Bronchial epithelial cell (primary cell): ENCODE data around the gene SLC4A4. TPM values are rescaled to one million over a fixed set of nuclear protein-coding genes. Genes with fewer than 3 reads are reported as not detected.
A peak's percentile ranks its signal among the peaks of the same experiment; 100 is the strongest.

Experiments
- DNase-seq: peaks from one replicate; pipeline ENCODE4 v3.0.0-alpha.2; 2010; ENCODE audit warnings: low read depth
- FAIRE-seq: peaks from 2 replicates; lab custom pipeline; 2011; peaks lifted over from hg19 to GRCh38; lab: Jason Lieb, UNC
- H3K27me3 ChIP-seq: 2 replicates; pipeline ENCODE4 v1.5.1; 2011; ENCODE audit warnings: low read length; ENCODE audit not compliant: control insufficient read depth, insufficient read depth
- H3K36me3 ChIP-seq: 2 replicates; pipeline ENCODE4 v1.5.1; 2011; ENCODE audit warnings: low read length; ENCODE audit not compliant: control insufficient read depth, insufficient read depth
- H3K4me3 ChIP-seq: 2 replicates; pipeline ENCODE4 v1.5.1; 2011; ENCODE audit warnings: mild to moderate bottlenecking, low read depth, low read length, control low read depth
- CTCF ChIP-seq: IDR thresholded peaks from 2 replicates; pipeline ENCODE4 v1.5.1; 2011; ENCODE audit warnings: mild to moderate bottlenecking, moderate library complexity, low read length, control low read depth, inconsistent platforms; ENCODE audit not compliant: insufficient read depth, severe bottlenecking
- total RNA-seq: library from RNA; depleted of rRNA; stranded (reverse); fragments of >200 nt; gene quantifications from 2 replicates; pipeline ENCODE4 v1.2.1, GENCODE V29; 2014

Gene SLC4A4
- total RNA-seq, 1 donor from 2014 or later = 0.26 TPM

- no peak overlapping the region for H3K4me3 ChIP-seq
- FAIRE-seq = no peak
- H3K27me3 ChIP-seq = no peaks in the 10 kb centered on the region
- no peaks in the 10 kb centered on the region for H3K36me3 ChIP-seq
- DNase-seq = peak; percentile 22
- TF ChIP-seq CTCF = no peak
These were observed 44.5 kb upstream of the SLC4A4 start for GRCh38 chr4:71294301-71294700.

GRCh38 chr4:71296945-71297344, 41.9 kb upstream of the SLC4A4 start:
- FAIRE-seq (no peak), DNase-seq (no peak)
- Histone ChIP-seq H3K27me3 (no peaks in the 10 kb centered on the region), H3K4me3 (no peak overlapping the region), H3K36me3 (no peaks in the 10 kb centered on the region)
- no peak for TF ChIP-seq CTCF

- Histone ChIP-seq H3K27me3 (no peaks in the 10 kb centered on the region), H3K36me3 (no peaks in the 10 kb centered on the region), H3K4me3 (no peak overlapping the region)
- no peak for DNase-seq
- FAIRE-seq = no peak
- TF ChIP-seq CTCF = no peak
These were observed 38.5 kb upstream of the SLC4A4 start for GRCh38 chr4:71300362-71300761.

- Histone ChIP-seq H3K4me3 (no peak overlapping the region), H3K27me3 (no peaks in the 10 kb centered on the region), H3K36me3 (no peaks in the 10 kb centered on the region)
- DNase-seq (no peak), FAIRE-seq (no peak)
- TF ChIP-seq CTCF = no peak
These were observed 37.9 kb upstream of the SLC4A4 start for GRCh38 chr4:71300964-71301363.

DNA sequence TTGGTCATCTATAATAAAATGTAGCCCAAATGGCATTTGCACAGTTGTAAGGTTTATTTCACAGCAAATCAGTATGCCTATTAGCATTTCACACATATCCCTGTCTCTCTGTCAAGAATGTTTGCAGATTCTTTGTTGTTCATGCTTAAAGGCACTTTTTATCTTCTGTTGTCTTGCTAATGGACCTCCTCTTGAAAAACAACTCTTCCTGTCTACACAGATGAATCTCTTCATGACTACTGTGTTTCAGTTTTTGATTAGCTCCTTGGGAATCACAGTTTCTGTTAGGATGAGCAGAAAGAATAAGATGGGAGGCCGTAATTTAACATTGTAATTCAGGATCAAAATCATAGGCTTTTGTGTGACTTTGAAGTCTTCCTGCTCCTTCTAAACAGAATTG, 35.5 kb upstream of the SLC4A4 start:
- Histone ChIP-seq H3K36me3 (no peaks in the 10 kb centered on the region), H3K4me3 (no peak overlapping the region), H3K27me3 (no peaks in the 10 kb centered on the region)
- DNase-seq (no peak), FAIRE-seq (no peak)
- no peak for TF ChIP-seq CTCF

DNA sequence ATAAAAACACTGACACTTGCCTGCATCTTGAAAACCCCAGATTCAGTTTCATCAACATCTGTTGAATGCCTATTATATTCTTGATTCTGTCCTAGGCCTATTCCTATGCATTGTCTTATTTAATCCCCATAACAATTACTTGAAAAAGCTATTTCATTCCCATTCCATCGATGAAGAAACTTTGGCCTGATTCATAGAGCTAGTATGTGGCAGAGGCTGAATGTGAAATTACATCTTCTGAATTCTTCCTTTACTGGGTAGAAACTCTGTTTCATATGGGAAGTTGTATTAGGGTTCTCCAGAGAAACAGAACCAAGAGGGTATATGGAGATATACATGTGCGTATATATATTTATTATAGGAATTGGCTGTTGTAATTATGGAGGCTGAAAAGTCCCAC, 35.0 kb upstream of the SLC4A4 start:
- no peak for TF ChIP-seq CTCF
- DNase-seq (no peak), FAIRE-seq (no peak)
- Histone ChIP-seq H3K4me3 (no peak overlapping the region), H3K27me3 (no peaks in the 10 kb centered on the region), H3K36me3 (no peaks in the 10 kb centered on the region)
